Ramos (cell line): ENCODE measurements around the gene FOXD4.
"Not testable (repeated sequence)": the region's sequence is repeated elsewhere in the genome, so short reads cannot be mapped to it uniquely, and the experiment has no call there.

Source experiments
- in situ Hi-C: fragments of 300-500 bp; cut with MboI; formaldehyde crosslinking; loops from one replicate; pipeline ENCODE4 v1.14.3; 2022; ENCODE audit warnings: low sequenced_read_pairs; ENCODE audit not compliant: unreplicated experiment

FOXD4 gene

DNA sequence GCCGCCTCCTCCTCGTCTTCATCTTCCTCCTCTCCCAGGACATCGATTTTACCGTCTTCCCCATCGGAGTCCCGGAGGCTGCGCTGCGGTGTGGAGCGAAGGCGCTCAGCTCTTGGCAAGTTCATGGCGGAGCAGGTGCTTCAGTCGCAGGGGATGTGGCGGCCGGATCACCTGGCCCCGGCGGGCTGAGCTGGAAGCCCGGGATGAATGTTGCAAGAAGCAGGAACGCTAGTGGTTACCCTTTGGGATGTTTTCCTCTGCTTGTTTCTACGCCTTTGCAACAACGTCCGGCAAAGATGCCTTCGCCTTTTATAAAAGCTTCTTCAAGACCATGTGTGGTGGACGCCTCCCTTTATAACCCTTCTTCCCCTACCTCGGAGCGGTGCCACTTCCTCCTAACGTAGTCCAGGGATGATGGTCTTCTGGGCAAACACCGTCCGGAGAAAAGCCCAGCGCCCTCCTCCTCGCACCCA is at the start of gene FOXD4:
Gene FOXD4 (minus strand): TSS at position 423 of the 473 bp plus-strand sequence. CDS start 298 bp downstream, at position 125.
- in situ Hi-C loops = not testable (repeated sequence)

DNA sequence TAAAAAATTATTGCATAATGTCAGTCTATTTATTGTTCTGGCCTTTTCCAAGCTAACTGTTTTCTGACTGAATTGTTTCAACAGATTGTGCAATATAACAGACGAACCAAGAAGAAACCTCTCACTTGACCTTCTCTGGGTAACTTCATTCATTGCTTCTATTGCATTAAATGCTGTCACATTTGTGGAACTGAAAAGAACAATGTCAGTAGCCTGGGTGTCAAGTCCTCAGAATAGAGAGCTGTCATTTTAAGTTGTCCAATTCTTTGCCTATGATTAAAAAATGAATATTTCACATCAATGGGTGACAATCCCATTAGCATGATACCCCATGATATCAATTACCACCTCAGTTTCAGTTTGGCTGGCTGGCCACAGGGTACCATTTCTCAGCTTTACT is 41.7 kb upstream of the FOXD4 start:
- in situ Hi-C loops = not testable (repeated sequence)

GRCh38 chr9:151173-151572 is 33.0 kb upstream of the FOXD4 start:
- in situ Hi-C loops = not testable (repeated sequence)

- in situ Hi-C loops = not testable (repeated sequence)
Measured at GRCh38 chr9:139880-140279, 21.7 kb upstream of the FOXD4 start.

GRCh38 chr9:117144-117994 is 848 bp downstream of the FOXD4 start:
- in situ Hi-C loops = not testable (repeated sequence)

- in situ Hi-C loops = not testable (repeated sequence)
Measured at GRCh38 chr9:116239-117077, 1.8 kb downstream of the FOXD4 start.

DNA sequence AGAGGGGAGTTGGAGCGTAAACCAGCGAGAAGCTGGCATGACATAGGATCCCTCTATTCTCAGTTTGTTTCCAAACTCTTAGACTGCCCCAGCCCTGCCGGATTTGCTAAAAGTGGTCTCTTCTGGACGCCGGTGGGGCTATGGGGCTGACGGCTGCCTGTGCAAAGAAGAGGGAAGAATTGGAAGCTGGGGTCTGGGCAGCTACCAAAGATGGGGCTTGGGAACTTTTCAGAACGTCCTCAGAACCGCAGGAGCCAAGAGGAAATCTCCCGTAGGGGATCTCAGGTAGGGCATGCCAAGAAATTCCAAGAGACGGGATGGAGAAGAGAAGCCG is 3.1 kb downstream of the FOXD4 start:
- in situ Hi-C loops = not testable (repeated sequence)

DNA sequence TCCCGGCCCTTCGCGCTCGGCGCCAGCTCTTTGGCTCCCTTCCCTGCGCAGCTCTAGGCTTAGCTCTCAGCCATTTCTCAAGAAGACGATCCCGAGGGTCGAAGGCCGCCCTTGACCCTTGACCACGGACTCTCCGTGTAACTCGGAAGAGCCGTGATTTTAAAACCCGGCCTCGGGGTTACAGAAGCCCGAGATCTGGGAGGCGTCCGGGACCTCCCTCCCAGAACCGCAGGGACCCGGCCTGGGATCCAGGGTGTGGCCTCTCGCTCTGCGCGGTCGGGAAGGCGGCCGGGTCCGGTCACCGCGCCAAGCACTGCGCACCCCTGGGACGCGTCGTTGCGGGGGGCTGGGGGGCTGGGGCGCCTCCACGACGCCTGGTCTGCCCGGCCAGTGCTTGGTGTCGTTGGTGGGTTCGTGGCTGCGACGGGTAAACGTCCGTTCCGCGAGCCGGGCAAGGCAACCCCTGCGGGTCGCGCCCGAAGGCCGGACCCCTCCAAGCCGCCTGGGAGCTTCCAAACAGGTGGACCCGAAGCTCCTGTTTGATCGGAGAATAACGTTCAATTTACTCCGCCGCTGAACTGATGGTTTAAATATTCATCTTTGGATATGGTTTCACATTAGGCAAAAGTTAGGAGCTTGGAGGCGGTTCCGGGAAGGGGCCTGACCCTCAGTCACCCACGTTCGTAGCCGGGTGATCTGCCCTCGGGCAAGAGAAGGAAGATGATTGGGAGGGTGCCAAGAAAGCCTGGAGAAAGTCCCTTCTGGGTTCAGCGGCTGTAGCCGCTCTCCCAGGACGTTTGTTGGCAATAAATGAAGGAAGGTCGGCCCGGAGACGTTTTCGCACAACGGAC is 3.7 kb downstream of the FOXD4 start:
- in situ Hi-C loops = not testable (repeated sequence)

DNA sequence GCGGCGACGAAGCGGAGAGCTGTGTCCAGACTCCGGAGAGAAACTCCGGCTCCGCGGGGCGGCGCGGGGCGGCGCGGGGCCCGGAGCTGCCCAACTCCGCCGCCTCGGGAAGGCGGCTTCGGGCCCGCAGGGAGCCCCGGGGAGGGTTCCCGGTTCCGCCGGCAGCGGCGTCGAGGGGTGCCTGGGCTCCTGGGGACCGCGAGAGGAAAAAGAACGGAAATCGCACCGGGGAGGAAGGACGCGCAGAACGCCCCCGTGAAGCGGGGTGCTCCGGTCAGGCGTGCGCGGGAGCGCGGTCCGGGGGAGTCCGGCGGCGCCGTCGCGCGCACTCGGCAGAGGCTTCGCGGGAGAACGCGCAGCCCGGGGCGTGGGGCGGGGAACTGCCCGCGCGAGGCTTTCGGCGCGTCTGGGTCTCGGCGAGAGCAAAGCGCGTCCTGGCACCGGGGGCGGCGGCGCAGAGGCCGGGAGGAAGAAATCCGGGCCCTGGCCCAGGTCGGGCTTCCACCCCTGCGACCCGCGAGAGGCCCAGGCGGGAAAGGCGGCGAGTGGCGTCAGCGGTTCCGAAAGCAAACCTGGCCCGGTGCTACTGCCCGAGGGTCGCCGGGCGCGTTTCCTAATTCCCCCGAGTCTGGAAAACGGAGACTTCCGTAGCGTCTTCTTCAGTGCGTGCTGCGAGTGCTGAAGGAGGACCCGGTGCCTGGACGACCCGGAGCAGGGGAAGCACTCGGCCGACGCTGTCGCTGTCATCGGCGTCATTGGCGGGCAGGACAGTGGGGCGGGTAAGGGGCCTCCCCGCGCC is 4.5 kb downstream of the FOXD4 start:
- in situ Hi-C loops = not testable (repeated sequence)

DNA sequence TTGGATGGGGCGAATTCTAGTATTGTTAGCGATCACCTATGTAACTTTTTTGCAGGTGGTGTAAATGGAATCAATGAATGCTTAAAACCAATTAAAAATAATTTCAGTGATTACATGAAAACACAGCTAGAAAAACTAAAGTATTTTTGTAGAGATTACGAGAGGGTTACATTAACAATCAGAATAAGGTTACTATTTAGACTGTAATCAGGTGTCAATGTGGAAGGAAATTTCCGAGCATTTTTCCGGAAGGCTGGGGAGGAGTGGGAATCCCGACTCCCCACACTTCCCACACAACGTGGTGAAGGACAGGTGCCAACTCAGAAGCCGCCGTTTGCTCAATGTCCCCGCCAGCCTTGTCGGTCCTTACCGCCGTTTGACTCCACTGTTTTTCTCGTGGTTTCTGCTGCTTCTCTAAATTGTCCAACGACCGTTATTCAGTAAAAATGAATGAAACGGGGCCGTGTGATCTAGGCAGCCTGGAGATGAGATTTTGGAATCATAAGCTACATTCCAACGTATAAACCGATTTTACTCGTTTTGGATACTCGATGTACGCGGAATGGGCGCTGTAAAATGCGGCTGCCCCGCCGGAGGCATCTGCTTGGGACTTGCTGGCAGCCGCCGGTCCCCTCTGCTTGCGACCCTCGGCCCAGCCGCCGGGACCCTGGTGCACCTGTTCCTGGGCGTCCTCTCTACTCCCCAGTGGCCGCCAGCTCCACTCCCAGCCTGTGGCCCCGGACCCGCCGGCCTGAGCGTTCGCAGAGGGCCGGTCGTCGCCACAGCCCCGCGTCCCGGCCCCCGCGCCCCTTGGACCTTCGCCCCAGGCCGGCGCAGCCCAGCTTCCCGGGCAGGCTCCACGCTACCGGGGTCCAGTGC is 5.4 kb downstream of the FOXD4 start:
- in situ Hi-C loops = not testable (repeated sequence)

DNA sequence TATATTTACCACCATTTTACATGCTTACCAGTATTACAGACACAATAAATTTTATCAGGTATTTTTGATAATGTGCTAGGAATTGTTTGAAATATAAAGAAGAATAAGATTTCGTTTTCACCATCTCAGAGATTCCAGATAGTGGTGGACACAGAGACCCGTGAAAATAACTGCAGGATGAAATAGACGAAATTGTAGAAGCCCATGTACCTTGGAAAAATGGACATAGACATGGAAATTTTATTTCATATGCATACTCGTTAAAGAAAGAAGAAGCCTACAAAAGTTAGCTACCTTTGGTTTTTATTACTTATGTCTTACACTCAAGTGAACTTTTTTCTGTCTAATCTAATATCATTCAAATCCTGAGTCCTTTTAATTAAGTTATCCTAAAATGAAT is 7.5 kb downstream of the FOXD4 start:
- in situ Hi-C loops = not testable (repeated sequence)

DNA sequence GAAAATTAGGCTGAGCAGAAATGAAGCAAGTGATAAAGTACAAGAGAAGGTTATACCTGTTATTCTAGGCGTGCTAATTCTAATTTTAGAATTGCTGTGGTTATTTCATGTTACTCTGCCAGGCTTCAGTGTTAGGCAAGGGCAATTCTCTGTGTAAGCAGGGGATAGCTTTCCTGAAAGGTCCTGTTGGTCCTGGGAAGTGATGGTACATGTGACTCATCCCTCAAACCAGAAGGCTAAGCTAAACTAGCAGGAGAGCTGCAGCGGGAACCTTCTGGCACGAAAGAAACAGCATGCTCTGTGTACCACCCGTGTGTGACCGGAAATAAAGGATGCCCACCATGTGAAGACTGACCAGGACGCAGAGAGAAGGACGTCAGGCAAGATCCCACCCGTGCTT is 8.7 kb downstream of the FOXD4 start:
- in situ Hi-C loops = not testable (repeated sequence)

- in situ Hi-C loops = not testable (repeated sequence)
Measured at GRCh38 chr9:108742-109495, 9.3 kb downstream of the FOXD4 start.

DNA sequence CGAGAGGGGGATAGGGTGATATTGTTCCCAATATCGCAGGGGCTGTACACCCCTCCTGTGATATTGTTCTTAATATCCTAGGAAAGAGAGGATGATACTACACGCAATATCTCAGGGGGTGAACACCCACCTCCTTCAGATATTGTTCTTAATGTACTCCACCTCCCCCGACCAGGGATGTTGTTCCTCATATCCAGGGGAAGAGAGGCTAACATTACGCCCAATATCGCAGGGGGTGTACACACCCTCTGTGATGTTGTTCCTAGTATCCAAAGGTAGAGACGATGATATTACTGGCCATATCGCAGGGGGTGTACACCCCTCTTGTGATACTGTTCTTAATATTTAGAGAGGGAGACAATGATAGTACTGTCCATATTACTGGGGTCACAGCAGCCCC is 12.2 kb downstream of the FOXD4 start:
- in situ Hi-C loops = not testable (repeated sequence)

GRCh38 chr9:100430-100829 is 17.8 kb downstream of the FOXD4 start:
- in situ Hi-C loops = not testable (repeated sequence)

- in situ Hi-C loops = not testable (repeated sequence)
Measured at GRCh38 chr9:99867-100266, 18.4 kb downstream of the FOXD4 start.

- in situ Hi-C loops = not testable (repeated sequence)
Measured at GRCh38 chr9:98775-99174, 19.4 kb downstream of the FOXD4 start.

GRCh38 chr9:94992-95391 is 23.2 kb downstream of the FOXD4 start:
- in situ Hi-C loops = not testable (repeated sequence)
